HepG2 (cell line): ENCODE measurements around the gene AFF1. TPM values are rescaled to one million over a fixed set of nuclear protein-coding genes. Genes with fewer than 3 reads are reported as not detected.

Experiments used
- ATAC-seq: fragments of 200-7000 bp; cut with Tn5 transposase; 3 replicates; pipeline ENCODE4 v1.9.1; 2020; ENCODE audit warnings: mild to moderate bottlenecking, moderate library complexity
- BruUV-seq: library from RNA; stranded (reverse); fragments of 400-500 nt; replicated peaks from 2 replicates; lab custom pipeline; 2021; lab: Mats Ljungman, UMichigan
- CTCF ChIA-PET: fragments of 300-600 bp; formaldehyde crosslinking; extraction: SDS; loops from one replicate; lab custom pipeline; 2021; ENCODE audit warnings: low total read pairs, inconsistent platforms, low intra/inter-chr PET ratio; lab: Yijun Ruan, JAX
- POLR2A ChIA-PET: fragments of 350-600 bp; sonication (Branson Sonifier 250); formaldehyde crosslinking; loops from one replicate; lab custom pipeline; 2020; ENCODE audit warnings: antibody characterized with exemption, inconsistent platforms; lab: Yijun Ruan, JAX
- DNase-seq: peaks from one replicate; pipeline ENCODE4 v3.0.0-alpha.2; 2015; ENCODE audit warnings: low spot score
- FAIRE-seq: peaks from 3 replicates; lab custom pipeline; 2011; peaks lifted over from hg19 to GRCh38; lab: Jason Lieb, UNC
- H2AFZ ChIP-seq: one replicate; pipeline ENCODE4 v1.6.1; 2011; ENCODE audit warnings: low read length, inconsistent platforms
- H3K27ac ChIP-seq: fragments of 300-600 bp; 3 replicates; pipeline ENCODE4 v1.8.0; 2011; ENCODE audit warnings: mixed run types, mild to moderate bottlenecking, mixed read lengths, low read length, inconsistent platforms; ENCODE audit not compliant: insufficient read depth; ENCODE audit errors: extremely low read length
- H3K27me3 ChIP-seq, 2 experiments: fragments of 200-600 bp in 1 of 2; 2 replicates in 1 of 2; 3 replicates in 1 of 2; pipeline versions ENCODE4 v1.6.0 to v1.8.0; 2011; ENCODE audit warnings: low read length in 2 of 2, mild to moderate bottlenecking in 2 of 2, moderate library complexity in 2 of 2, inconsistent platforms in 1 of 2; ENCODE audit not compliant: insufficient read depth in 2 of 2, control insufficient read depth in 1 of 2
- H3K36me3 ChIP-seq, 2 experiments: fragments of 200-600 bp in 1 of 2; replicated peaks in 1 of 2; 2 replicates in 1 of 2; 3 replicates in 1 of 2; pipeline versions ENCODE4 v1.5.1 to v1.8.0; 2011; ENCODE audit warnings: low read length in 2 of 2, inconsistent platforms in 1 of 2; ENCODE audit not compliant: insufficient read depth in 2 of 2, control insufficient read depth in 1 of 2
- H3K4me1 ChIP-seq: 2 replicates; pipeline ENCODE4 v1.5.1; 2012; ENCODE audit warnings: low read length, inconsistent platforms; ENCODE audit not compliant: insufficient read depth
- H3K4me2 ChIP-seq: 2 replicates; pipeline ENCODE4 v1.6.0; 2011; ENCODE audit warnings: low read depth, low read length, inconsistent platforms
- H3K4me3 ChIP-seq, 3 experiments: fragments of 200-600 bp in 1 of 3; sonication (generic), shearing (Covaris generic) in 1 of 3; replicated peaks in 1 of 3; 2 replicates each; pipeline ENCODE4 v1.5.1; 2011 to 2016; ENCODE audit warnings: low read length in 3 of 3, inconsistent platforms in 2 of 3, low read depth in 2 of 3, mild to moderate bottlenecking in 2 of 3, control low read depth in 1 of 3, mixed read lengths in 1 of 3; ENCODE audit not compliant: insufficient read depth in 1 of 3
- H3K79me2 ChIP-seq: one replicate; pipeline ENCODE4 v1.6.1; 2011; ENCODE audit warnings: low read length, inconsistent platforms; ENCODE audit not compliant: insufficient read depth
- H3K9ac ChIP-seq: 2 replicates; pipeline ENCODE4 v1.6.0; 2011; ENCODE audit warnings: mild to moderate bottlenecking, low read depth, low read length, inconsistent platforms; ENCODE audit not compliant: insufficient read depth
- H3K9me3 ChIP-seq: 2 replicates; pipeline ENCODE4 v1.5.1; 2012; ENCODE audit warnings: mild to moderate bottlenecking, low read length
- H4K20me1 ChIP-seq: 2 replicates; pipeline ENCODE4 v1.6.0; 2011; ENCODE audit warnings: inconsistent platforms, mild to moderate bottlenecking, low read length, moderate library complexity; ENCODE audit not compliant: insufficient read depth
- EEA1 ChIP-seq: sonication (generic); formaldehyde crosslinking; IDR thresholded peaks from 2 replicates; pipeline ENCODE4 v1.5.1; 2020; ENCODE audit warnings: mild to moderate bottlenecking, missing genetic modification reagents, borderline replicate concordance
- JUNB ChIP-seq: sonication (generic); formaldehyde crosslinking; IDR thresholded peaks from 2 replicates; pipeline ENCODE4 v1.8.0; 2022; ENCODE audit warnings: missing genetic modification reagents, mild to moderate bottlenecking, borderline replicate concordance
- MYNN ChIP-seq: sonication (generic); formaldehyde crosslinking; IDR thresholded peaks from 2 replicates; pipeline ENCODE4 v1.4.0; 2020; ENCODE audit warnings: mild to moderate bottlenecking, low read depth, missing genetic modification reagents
- WGBS: methylation state at CpG from one replicate; pipeline ENCODE4 v1.1.6; 2017; ENCODE audit warnings: low lambda C conversion rate; 5-methylcytosine and 5-hydroxymethylcytosine counted together
- in situ Hi-C: cut with HindIII; loops from 2 replicates; pipeline ENCODE4 v1.10.0; 2017; ENCODE audit warnings: low pct_unique_long_range_greater_than_20kb; ENCODE audit not compliant: extremely low pct_ligation_motif_present
- intact Hi-C: fragments of 100-400 bp; cut with micrococcal nuclease; formaldehyde crosslinking; loops from one replicate; pipeline ENCODE4 v1.10.0; 2022; ENCODE audit not compliant: unreplicated experiment
- polyA plus RNA-seq, 8 experiments: library from polyadenylated mRNA; depleted of rRNA in 3 of 8; stranded (reverse) in 7 of 8; unstranded in 1 of 8; fragments of >200 nt; fragmentation: Illumina TruSeq in 4 of 8; extraction: Trizol in 4 of 8; gene quantifications; 2 replicates each; pipeline versions ENCODE4 v1.2.1 to v1.2.3, GENCODE V29; 2011 to 2016; ENCODE audit warnings: low read depth in 4 of 8, missing spikeins in 1 of 8, mixed read lengths in 1 of 8; ENCODE audit not compliant: insufficient read depth in 1 of 8
- total RNA-seq, 5 experiments: library from RNA; depleted of rRNA; stranded (reverse); fragments of >200 nt; fragmentation: Illumina TruSeq; extraction: Trizol; gene quantifications; 2 replicates each; pipeline ENCODE4 v1.2.3, GENCODE V29; 2016; ENCODE audit warnings: low read depth in 1 of 5

Gene AFF1
- total and polyA plus RNA-seq, 2 of the 13 experiments (the other 11 are each of a cell fraction or from before 2014, with no cell fraction given) = 15.5 to 15.9 TPM

GRCh38 chr4:86955888-86956451 lies 21.2 kb downstream of the AFF1 start:
- no TSS peak for BruUV-seq
- intact Hi-C loops = no loop called here
- no peak overlapping the region for H3K9ac ChIP-seq

GRCh38 chr4:86957215-86957614 lies 22.4 kb downstream of the AFF1 start:
- Histone ChIP-seq H3K4me2 (no peak overlapping the region), H3K4me1 (peaks cover 39% of the 10 kb centered on the region), H3K79me2 (peaks cover 42% of the 10 kb centered on the region), H4K20me1 (0 out of 2 replicates have a peak, but pooled peaks cover 3% of the 10 kb centered on the region), H3K36me3 (peaks cover 1 to 3% of the 10 kb centered on the region in 2 experiments; a peak in 2 of 5 replicates), H3K9ac (no peak overlapping the region), H3K27ac (no peak overlapping the region), H3K4me3 (no peak overlapping the region)
- FAIRE-seq (no peak), DNase-seq (no peak)
- WGBS = 100% methylated on average over 1 of the region's 1 CpG
- ChIA-PET CTCF (no interaction called here), POLR2A (no interaction called here)
- no peak for TF ChIP-seq JUNB
- TF ChIP-seq, all 625 proteins: peak for 0
- intact Hi-C loops (no loop called here), in situ Hi-C loops (no loop called here)
- Histone ChIP-seq H3K9me3 (no peaks in the 10 kb centered on the region), H2AFZ (no peak overlapping the region), H3K27me3 (no peaks in the 10 kb centered on the region)
- no peak for ATAC-seq
- BruUV-seq = no TSS peak

More at GRCh38 chr4:86955888-86956451, 21.2 kb downstream of the AFF1 start:
- Histone ChIP-seq H3K79me2 (peaks cover 34% of the 10 kb centered on the region), H2AFZ (no peak overlapping the region), H3K9me3 (no peaks in the 10 kb centered on the region), H3K4me3 (no peak overlapping the region), H3K27ac (no peak overlapping the region), H3K4me2 (no peak overlapping the region), H3K4me1 (peaks cover 28% of the 10 kb centered on the region)
- in situ Hi-C loops = no loop called here
- CTCF ChIA-PET = no interaction called here
- DNase-seq (no peak), FAIRE-seq (no peak), ATAC-seq (no peak)
- TF ChIP-seq EEA1 (CRISPR knock-in tag) = no peak
- no peak for TF ChIP-seq MYNN (CRISPR knock-in tag)
- TF ChIP-seq, all 625 proteins: peak for 0
- peaks cover 1 to 6% of the 10 kb centered on the region in 2 experiments; a peak in 2 of 5 replicates for H3K36me3 ChIP-seq
- POLR2A ChIA-PET = no interaction called here
- 0 out of 2 replicates have a peak, but pooled peaks cover 3% of the 10 kb centered on the region for H4K20me1 ChIP-seq
- H3K27me3 ChIP-seq = no peaks in the 10 kb centered on the region
